Stimulated activated CD8-positive, alpha-beta memory T cell treated with anti-CD3 and anti-CD28 coated beads, Interleukin-15, amount 100 ng/mL, for 48 hours (primary cell): ENCODE measurements around the gene SPTSSA.
"Not testable (repeated sequence)": the region's sequence is repeated elsewhere in the genome, so short reads cannot be mapped to it uniquely, and the experiment has no call there.

ENCODE experiments used
- DNase-seq, 2 donors: peaks; one replicate each; pipeline ENCODE4 v3.0.0-alpha.2; 2020; ENCODE audit warnings: low read depth in 2 of 2

The SPTSSA gene

GRCh38 chr14:34472706-34473279 is 10.8 kb upstream of the SPTSSA start:
- DNase-seq, result no peak

- no peak for DNase-seq
These were observed 8.3 kb upstream of the SPTSSA start for GRCh38 chr14:34470319-34470718.

GRCh38 chr14:34466691-34467090 is 4.7 kb upstream of the SPTSSA start:
- DNase-seq, result no peak

DNA sequence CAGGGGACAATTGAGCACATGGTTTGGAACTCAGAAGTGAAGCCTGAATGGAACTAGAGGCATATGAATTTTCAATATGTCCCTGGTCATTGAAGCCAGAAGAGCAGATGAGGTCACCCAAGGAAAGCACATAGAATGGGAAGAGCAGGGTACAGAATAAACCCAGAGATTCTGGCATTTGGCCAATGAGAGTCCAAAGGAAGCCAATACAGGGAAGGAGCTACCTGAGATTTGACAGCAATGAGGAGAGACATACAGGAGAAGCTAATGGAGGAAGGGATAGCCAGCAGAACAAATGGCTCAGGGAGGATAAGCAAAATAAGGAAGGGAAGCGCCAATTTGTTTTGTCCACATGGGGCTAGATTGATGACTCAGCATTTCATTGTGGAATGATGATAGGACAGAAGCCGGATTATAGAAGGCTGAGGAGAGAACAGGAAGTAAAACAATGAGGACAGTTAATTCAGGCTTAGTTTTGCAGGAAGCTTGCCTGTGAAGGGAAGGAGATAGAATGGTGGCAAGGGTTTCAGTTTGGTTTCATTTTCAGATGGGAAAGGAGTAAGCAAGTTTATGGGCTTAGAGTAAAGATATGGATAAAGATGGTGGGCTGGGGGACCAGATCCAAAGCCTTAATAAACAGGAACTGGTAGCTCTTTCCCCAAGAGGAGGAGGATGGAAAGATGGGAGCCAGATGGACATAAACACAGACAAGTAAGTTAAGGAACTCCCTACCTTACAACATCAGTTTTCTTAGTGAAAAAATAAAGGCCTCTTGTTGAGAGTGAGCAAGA is 3.2 kb upstream of the SPTSSA start:
- no peak for DNase-seq

- no peak for DNase-seq
These were observed 1.5 kb upstream of the SPTSSA start for GRCh38 chr14:34463598-34463961.

- peak in 1 of 2 donors; percentile 4 for DNase-seq
These were observed 507 bp downstream of the SPTSSA start for GRCh38 chr14:34461334-34462131.

DNA sequence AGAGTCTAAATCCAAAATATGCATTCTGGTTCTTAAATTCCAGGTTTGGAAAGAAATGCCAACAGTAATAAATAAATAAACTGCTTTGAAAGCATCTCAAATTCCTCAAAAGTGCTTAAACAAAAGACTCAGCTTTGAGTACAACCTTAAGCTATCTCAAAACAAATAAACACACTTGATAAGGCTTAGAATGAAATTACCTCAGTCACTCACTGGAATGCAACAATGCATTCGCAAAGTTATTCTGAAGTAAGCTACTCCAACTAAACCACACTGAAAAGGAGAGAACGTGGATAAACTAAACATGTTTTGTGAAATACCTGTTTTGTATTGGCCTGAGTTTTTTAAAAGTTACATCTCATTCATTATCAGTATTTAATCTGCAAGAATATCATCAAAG is 1.2 kb downstream of the SPTSSA start:
- no peak for DNase-seq

- DNase-seq, result no peak
These were observed 1.7 kb downstream of the SPTSSA start for GRCh38 chr14:34460295-34460694.

DNA sequence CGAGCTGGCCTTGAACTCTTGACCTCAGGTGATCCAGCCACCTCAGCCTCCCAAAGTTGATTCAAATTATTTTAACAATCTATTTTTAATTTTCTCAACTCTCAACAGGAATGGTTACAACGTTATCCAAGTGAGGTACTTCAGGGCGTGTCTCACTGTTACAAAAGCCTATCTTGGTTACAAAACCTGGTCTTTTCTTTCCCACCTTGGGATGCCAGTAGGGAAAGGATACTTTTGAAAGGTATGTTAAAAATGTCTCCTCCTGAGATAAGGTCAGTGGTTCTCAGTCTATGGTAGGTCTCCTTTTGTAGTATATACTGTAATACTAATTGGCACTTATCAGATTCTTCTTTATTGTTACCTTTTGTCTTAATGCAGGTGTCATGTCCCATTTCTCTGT is 4.9 kb downstream of the SPTSSA start:
- DNase-seq, result no peak

- DNase-seq, result no peak
These were observed 8.8 kb downstream of the SPTSSA start for GRCh38 chr14:34453226-34453625.

DNA sequence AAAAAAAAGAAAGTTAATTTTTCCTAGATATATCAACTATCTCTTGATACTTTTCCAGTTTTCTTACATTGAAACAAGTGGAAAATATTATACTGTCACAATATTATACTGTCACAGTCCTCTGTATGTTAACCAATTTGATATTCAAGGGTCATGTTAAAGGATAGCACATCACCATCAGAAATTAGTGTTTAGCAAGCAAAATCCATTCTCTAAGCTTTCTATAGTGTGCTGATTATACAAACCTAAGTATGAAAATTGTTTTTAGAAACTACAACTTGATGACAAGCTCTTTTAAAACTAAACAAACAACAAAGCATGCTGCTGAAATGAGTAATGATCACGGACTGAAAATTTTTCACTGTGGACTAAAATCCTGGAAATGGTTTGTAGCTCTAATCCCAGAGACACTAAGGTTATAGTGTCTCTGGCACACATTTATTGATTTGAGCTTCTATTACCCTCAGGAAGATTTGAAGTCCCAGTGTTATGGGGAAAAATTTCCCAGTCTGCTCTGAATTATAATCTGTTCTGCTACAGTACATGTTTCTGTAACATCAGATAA is 9.7 kb downstream of the SPTSSA start:
- no peak for DNase-seq

GRCh38 chr14:34450958-34451357 is 11.1 kb downstream of the SPTSSA start:
- DNase-seq, result no peak

GRCh38 chr14:34450542-34450915 is 11.5 kb downstream of the SPTSSA start:
- no peak for DNase-seq

GRCh38 chr14:34449819-34450541 is 12.1 kb downstream of the SPTSSA start:
- DNase-seq, result no peak

GRCh38 chr14:34439090-34439489 is 22.9 kb downstream of the SPTSSA start:
- DNase-seq, result no peak

DNA sequence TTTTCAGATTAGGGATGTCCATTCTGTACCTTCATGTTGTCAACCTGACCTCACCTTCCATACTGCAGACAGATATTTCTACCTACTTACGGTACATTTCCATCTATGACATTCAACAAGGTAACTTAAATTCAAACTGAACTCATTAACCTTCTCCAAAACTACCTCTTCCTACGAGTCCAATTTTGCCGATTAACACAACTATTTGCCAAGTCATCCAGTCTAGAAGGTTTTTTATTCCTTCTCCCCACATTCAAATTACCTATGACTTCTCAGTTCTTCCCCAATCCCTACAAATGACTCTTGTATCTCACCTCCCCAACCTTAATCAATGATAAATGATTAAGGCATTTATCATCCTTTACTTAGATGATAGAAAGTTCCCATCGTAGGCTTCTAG is 23.6 kb downstream of the SPTSSA start:
- no peak for DNase-seq

DNA sequence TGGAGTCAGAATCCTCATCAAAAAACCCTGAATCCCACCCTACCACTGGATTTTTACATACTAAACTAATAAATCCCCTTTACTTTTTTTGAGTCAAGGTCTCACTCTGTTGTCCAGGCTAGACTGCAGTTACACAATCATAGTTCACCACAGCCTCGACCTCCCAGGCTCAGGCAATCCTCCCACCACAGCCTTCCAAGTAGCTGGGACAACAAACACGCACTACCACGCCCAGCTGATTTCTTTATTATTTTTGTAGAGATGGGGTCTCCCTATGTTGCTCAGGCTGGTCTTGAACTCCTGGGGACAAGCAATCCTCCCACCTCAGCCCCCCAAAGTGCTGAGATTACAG is 24.3 kb downstream of the SPTSSA start:
- no peak for DNase-seq

DNA sequence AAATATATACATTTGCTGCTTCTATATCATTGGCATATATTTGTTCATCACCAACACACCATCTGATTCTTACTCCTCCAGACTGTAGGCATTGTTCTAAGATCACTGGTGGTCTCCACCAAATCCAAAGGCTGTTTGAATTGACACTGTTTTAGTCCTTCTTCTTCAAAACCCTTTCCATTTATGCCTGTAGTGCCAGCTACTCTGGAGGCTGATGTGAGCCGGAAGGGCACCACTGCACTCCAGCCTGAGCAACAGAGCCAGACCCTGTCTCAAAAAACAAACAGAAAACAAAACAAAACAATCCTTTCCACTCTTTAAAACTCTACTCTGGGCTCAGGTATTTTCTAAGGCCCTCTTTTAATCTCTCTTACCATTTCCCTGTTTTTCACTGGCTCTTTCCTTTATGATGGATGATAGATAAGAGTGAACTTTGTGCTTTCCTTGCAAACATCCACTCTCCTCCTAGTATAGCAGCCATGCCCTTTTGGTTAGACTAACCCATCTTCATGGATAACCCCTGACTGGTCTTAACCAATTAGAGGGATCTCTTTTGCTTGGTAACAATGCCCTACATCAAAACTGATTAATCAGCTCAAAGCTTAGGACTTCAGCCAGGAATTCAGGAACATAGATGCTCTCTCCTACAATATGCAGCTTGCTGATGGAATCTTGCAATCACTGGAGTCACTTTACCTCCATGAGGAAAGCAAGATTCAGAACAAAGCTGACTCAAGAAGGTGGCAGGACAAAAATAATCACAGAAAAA is 24.9 kb downstream of the SPTSSA start:
- DNase-seq, result no peak

GRCh38 chr14:34436118-34436905 is 25.7 kb downstream of the SPTSSA start:
- no peak for DNase-seq

DNA sequence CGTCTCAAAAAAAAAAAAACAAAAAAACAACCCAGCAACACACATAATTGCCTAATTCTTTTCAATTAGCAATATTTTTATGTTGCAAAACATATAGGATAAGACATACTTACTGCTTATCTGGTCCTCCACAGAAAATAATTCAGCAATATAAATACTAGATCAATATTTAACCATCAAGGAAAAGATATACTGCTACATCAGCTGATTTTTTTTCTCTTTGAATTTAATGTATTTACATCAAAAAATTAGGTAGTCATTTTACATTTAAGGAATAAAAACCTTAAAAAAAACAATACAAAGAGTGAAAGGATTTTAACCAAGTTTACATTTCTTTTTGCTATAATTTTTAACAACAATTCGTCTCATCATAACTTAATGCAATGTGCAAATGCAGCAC is 28.1 kb downstream of the SPTSSA start:
- DNase-seq, result no peak

GRCh38 chr14:34428102-34428466 is 34.0 kb downstream of the SPTSSA start:
- not testable (repeated sequence) for DNase-seq
